Common myeloid progenitor, CD34-positive (primary cell): ENCODE measurements around the gene KCNT1.

Experiments
- CTCF ChIA-PET: fragments of 350-600 bp; sonication (Branson Sonifier 250); formaldehyde crosslinking; loops from one replicate; lab custom pipeline; 2021; ENCODE audit warnings: antibody characterized with exemption; lab: Charles Lee
- POLR2A ChIA-PET: fragments of 350-600 bp; sonication (Branson Sonifier 250); formaldehyde crosslinking; loops from one replicate; lab custom pipeline; 2021; ENCODE audit warnings: antibody characterized with exemption; lab: Charles Lee
- DNase-seq, 3 donors: peaks; one replicate each; pipeline versions ENCODE4 v3.0.0 to v3.0.0-alpha.2; 2013
- H3K27ac ChIP-seq, 2 experiments: 1 replicate in 1 of 2; 2 replicates in 1 of 2; pipeline ENCODE4 v1.7.0; 2013; ENCODE audit warnings: inconsistent platforms in 2 of 2, low read length in 2 of 2, mild to moderate bottlenecking in 2 of 2, low read depth in 1 of 2, moderate library complexity in 1 of 2; ENCODE audit not compliant: severe bottlenecking in 2 of 2, insufficient read depth in 1 of 2, poor library complexity in 1 of 2
- H3K27me3 ChIP-seq, 5 experiments: replicated peaks in 2 of 5; 1 replicate in 3 of 5; 2 replicates in 2 of 5; pipeline versions ENCODE4 v1.6.1 to v1.7.0; 2013; ENCODE audit warnings: low read length in 4 of 5, mild to moderate bottlenecking in 2 of 5, moderate library complexity in 2 of 5, inconsistent platforms in 1 of 5; ENCODE audit not compliant: insufficient read depth in 5 of 5, control insufficient read depth in 4 of 5
- H3K36me3 ChIP-seq, 4 experiments: 1 replicate in 2 of 4; 2 replicates in 2 of 4; pipeline versions ENCODE4 v1.6.1 to v1.7.0; 2013; ENCODE audit warnings: low read length in 3 of 4, control low read depth in 1 of 4, mild to moderate bottlenecking in 1 of 4; ENCODE audit not compliant: control insufficient read depth in 4 of 4, insufficient read depth in 4 of 4
- H3K4me1 ChIP-seq, 4 experiments: 1 replicate in 3 of 4; 2 replicates in 1 of 4; pipeline versions ENCODE4 v1.6.1 to v1.7.1; 2013; ENCODE audit warnings: low read length in 3 of 4, mild to moderate bottlenecking in 3 of 4, control low read depth in 1 of 4, inconsistent platforms in 1 of 4, moderate library complexity in 1 of 4; ENCODE audit not compliant: control insufficient read depth in 4 of 4, insufficient read depth in 4 of 4; ENCODE audit errors: control extremely low read depth in 1 of 4
- H3K4me3 ChIP-seq, 7 experiments: 1 replicate in 4 of 7; 2 replicates in 3 of 7; pipeline versions ENCODE4 v1.5.1 to v1.7.0; 2013; ENCODE audit warnings: mild to moderate bottlenecking in 7 of 7, low read length in 6 of 7, moderate library complexity in 6 of 7, inconsistent platforms in 2 of 7, low read depth in 2 of 7, control low read depth in 1 of 7; ENCODE audit not compliant: insufficient read depth in 4 of 7, control insufficient read depth in 1 of 7; ENCODE audit errors: extremely low read depth in 1 of 7
- H3K9me3 ChIP-seq, 5 experiments: 1 replicate in 4 of 5; 2 replicates in 1 of 5; pipeline versions ENCODE4 v1.6.1 to v1.7.1; 2013; ENCODE audit warnings: low read length in 4 of 5, mild to moderate bottlenecking in 2 of 5, inconsistent platforms in 1 of 5, low read depth in 1 of 5, moderate library complexity in 1 of 5; ENCODE audit not compliant: control insufficient read depth in 4 of 5, insufficient read depth in 2 of 5; ENCODE audit errors: control extremely low read depth in 1 of 5
- WGBS: methylation state at CpG from one replicate; pipeline ENCODE4 v1.1.5; 2013; ENCODE audit not compliant: insufficient coverage; 5-methylcytosine and 5-hydroxymethylcytosine counted together

Gene KCNT1

DNA sequence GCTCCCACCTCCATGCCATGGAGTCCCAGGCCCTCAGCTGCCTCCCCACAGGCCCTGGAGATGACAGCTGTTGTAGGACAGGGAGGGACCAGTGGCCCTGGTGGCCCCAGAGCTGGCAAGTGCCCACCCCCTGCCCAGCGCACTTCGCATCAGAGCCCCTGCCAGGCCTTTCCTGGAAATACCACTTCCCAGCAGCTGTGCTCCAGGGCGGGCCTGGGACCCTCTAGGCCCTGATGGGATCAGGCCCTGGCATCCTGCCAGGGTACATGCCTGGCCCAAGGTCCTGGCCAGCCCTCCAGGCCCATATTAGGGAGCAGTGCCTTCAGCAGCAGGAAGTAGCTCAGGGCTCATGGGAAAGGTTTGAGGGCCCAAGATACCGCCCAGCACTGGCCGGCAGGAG is 2.5 kb downstream of the KCNT1 start:
- no peak for DNase-seq
- CTCF ChIA-PET, result interaction anchor here (0.7 to 1.3 kb wide), 2 partner anchors 8 to 9 kb away, joined by 3 to 5 read pairs; no protein-coding TSS in a partner anchor
- 85% methylated on average over 5 of the region's 5 CpGs for WGBS
- POLR2A ChIA-PET, result interaction anchor here (0.6 kb wide), 1 partner anchor 533 kb away, joined by 3 read pairs; no protein-coding TSS in a partner anchor
- no peak overlapping the region for H3K27ac ChIP-seq
- H3K9me3 ChIP-seq, result no peaks in the 10 kb centered on the region
- H3K4me3 ChIP-seq, result no peak overlapping the region
- H3K36me3 ChIP-seq, result no peaks in the 10 kb centered on the region
- H3K27me3 ChIP-seq, result peaks cover 0 to 61% (median 16%) of the 10 kb centered on the region in 5 experiments
- H3K4me1 ChIP-seq, result peaks cover 0 to 8% (median 5%) of the 10 kb centered on the region in 4 experiments

DNA sequence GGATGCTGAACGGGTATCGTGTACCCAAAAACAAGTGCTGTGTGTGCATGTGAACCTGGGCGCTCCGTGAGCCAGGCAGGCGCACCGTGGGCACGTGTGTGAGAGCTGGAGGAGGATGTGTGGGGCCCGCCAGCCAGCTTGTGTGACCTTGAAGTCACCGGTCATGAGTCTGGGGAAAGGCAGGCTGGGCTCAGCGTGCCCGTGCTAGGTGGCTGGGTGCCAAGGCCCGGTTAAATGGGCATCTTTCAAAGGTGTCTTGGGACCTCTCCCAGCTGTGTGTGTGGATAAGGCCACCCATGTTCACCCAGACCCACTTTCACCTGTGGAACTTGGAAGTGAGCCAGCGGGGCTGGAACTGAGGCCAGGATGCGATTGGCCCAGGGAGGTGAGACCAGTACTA is 3.4 kb downstream of the KCNT1 start:
- CTCF ChIA-PET, result interaction anchor here (0.8 kb wide), 1 partner anchor 10 kb away, joined by 3 read pairs; no protein-coding TSS in a partner anchor
- Histone ChIP-seq H3K4me3 (no peak overlapping the region), H3K27ac (no peak overlapping the region), H3K9me3 (no peaks in the 10 kb centered on the region), H3K27me3 (peaks cover 0 to 61% (median 13%) of the 10 kb centered on the region in 5 experiments), H3K4me1 (peaks cover 0 to 8% (median 5%) of the 10 kb centered on the region in 4 experiments), H3K36me3 (no peaks in the 10 kb centered on the region)
- POLR2A ChIA-PET, result interaction anchor here (0.9 kb wide), 1 partner anchor 8 kb away, joined by 3 read pairs; no protein-coding TSS in a partner anchor
- WGBS, result 91% methylated on average over 12 of the region's 14 CpGs
- no peak for DNase-seq

DNA sequence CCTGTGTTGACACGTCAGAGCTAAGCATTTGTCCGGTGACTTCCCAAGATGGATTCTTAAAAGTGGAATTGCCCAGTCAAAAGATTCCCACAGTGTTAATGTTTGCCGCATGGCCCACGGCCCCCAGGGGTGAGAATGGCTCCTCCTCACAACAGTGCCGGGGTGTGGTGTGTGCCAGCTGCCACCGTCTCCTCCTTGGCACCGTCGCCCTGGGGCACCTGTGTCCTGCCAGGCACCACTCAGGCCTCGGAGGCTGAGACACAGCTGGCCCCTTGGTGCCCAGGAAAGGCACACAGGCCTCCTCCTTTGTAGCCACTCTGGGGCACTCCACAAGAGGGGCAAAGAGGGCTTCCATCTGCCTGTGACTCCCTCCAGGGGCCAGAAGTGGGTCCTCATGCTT is 4.3 kb downstream of the KCNT1 start:
- H3K27ac ChIP-seq, result no peak overlapping the region
- H3K4me3 ChIP-seq, result no peak overlapping the region
- H3K9me3 ChIP-seq, result no peaks in the 10 kb centered on the region
- H3K36me3 ChIP-seq, result no peaks in the 10 kb centered on the region
- POLR2A ChIA-PET, result interaction anchor here (0.9 kb wide), 1 partner anchor 9 kb away, joined by 3 read pairs; no protein-coding TSS in a partner anchor
- peaks cover 0 to 8% (median 4%) of the 10 kb centered on the region in 4 experiments for H3K4me1 ChIP-seq
- peaks cover 0 to 59% (median 9%) of the 10 kb centered on the region in 5 experiments for H3K27me3 ChIP-seq
- CTCF ChIA-PET, result no interaction called here
- 87% methylated on average over 9 of the region's 9 CpGs for WGBS
- DNase-seq, result no peak

DNA sequence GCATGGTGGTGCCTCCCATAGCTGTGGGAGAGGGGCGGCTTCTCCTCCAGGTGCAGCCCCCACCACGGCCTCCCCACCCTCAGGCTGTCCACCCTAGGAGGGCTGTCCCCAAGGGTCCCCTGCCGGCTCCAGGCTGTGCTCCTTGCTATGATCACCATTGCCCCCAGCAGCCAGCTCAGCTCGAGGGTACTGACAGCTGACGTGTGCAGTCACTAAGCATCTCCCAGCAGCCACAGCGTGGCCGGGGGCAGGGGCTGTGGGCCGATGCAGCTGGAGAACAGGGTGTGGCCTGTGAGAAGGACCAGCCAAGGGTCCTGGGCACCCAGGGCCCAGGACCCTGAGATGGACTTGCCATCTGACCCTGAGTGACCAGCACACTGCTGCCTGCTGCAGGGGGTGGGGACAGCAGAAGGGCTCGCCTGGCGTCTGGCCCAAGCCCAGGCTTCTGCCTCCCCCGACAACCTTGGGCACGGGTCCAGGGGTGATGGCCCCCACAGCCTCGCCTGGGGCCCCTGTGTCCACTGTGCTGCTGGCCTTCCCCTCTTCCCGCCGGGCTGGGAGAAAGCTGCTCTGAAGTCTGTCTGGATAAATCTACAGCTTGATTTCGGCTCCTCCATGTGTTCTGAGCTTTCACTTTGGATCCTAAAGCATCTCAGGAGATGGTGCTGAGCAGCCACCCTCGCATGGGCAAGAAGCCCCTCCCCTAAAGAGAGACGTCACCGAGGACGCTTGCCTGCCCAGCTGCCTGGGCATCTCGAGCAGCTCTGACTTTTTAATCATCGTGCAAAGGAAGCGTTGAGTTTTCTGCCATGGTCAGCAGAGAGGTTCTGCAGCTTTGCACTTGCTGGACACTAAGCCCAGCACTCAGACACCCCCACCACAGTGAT is 5.5 kb downstream of the KCNT1 start:
- ChIA-PET POLR2A (no interaction called here), CTCF (no interaction called here)
- DNase-seq, result no peak
- Histone ChIP-seq H3K4me3 (no peak overlapping the region), H3K36me3 (no peaks in the 10 kb centered on the region), H3K4me1 (no peaks in the 10 kb centered on the region), H3K27ac (no peak overlapping the region), H3K9me3 (no peaks in the 10 kb centered on the region), H3K27me3 (peaks cover 0 to 59% (median 9%) of the 10 kb centered on the region in 5 experiments)
- WGBS, result 60% methylated on average over 22 of the region's 23 CpGs

DNA sequence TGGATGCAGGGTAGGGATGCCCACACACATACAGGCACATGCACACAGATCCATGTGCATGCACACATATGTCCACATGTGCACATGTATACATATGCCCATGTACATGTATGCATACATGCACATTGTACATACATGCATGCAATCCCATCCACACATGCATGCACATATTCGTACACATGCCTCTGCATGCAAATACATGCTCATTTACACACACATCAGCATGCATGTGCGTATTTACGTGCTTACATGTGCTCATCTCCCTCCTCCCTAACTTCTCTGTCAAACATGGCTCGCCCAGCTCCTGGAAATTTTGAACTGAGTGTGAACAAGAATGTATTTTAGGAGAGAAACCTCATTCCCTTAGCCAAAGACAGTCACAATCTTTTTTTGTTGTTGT is 6.2 kb downstream of the KCNT1 start:
- H3K27me3 ChIP-seq, result peaks cover 0 to 59% (median 5%) of the 10 kb centered on the region in 5 experiments
- H3K36me3 ChIP-seq, result no peaks in the 10 kb centered on the region
- no peak for DNase-seq
- H3K9me3 ChIP-seq, result no peaks in the 10 kb centered on the region
- ChIA-PET POLR2A (no interaction called here), CTCF (no interaction called here)
- no peak overlapping the region for H3K27ac ChIP-seq
- no peaks in the 10 kb centered on the region for H3K4me1 ChIP-seq
- WGBS, result 92% methylated on average over 3 of the region's 4 CpGs
- H3K4me3 ChIP-seq, result no peak overlapping the region

DNA sequence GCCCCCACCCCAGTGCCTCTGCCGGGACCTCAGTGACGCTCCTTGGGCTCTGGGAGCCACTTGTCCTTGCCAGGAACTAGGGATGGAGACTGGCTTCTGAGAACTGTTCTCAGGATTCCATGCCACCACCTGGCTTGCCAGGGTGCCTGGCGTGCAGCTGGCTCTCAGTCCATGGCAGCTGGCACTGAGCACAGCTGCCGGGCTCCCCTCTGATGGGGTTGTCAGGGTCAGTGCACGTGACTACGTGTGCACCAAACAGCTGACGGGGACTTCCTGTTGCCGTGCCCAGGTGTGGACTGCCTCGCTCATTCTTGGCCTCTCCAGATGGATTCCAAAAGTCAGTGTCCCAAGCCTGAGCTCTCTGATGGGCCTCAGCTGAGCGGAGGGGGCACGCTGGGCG is 9.4 kb downstream of the KCNT1 start:
- Histone ChIP-seq H3K4me1 (peaks cover 0 to 8% (median 1%) of the 10 kb centered on the region in 4 experiments), H3K27me3 (peaks cover 4 to 70% (median 17%) of the 10 kb centered on the region in 5 experiments), H3K36me3 (no peaks in the 10 kb centered on the region), H3K27ac (no peak overlapping the region), H3K9me3 (no peaks in the 10 kb centered on the region), H3K4me3 (no peak overlapping the region)
- no peak for DNase-seq
- ChIA-PET CTCF (interaction anchor here (1.8 kb wide), 1 partner anchor 8 kb away, joined by 5 read pairs; no protein-coding TSS in a partner anchor), POLR2A (no interaction called here)
- 92% methylated on average over 10 of the region's 12 CpGs for WGBS

DNA sequence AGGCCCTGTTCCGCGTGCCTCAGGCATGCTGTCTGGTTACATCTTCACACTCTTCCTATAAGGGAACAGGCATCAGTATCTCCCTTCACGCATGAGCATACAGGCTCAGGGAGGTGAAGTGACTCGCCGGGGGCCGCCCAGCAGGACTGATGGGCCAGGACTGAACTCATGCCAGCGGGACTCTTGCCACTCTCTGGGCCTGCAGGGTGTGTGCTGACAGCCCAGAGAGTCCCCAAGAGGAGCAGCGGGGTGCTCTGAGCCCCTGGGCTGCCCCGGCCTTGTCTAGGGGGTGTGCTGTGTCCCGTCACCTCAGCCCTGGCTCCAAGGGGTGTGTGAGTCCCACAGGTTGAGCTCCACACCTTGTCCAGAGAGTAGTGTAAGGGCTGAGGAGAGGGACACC is 9.9 kb downstream of the KCNT1 start:
- Histone ChIP-seq H3K4me1 (peaks cover 0 to 8% (median 1%) of the 10 kb centered on the region in 4 experiments), H3K4me3 (no peak overlapping the region), H3K27me3 (peaks cover 4 to 75% (median 17%) of the 10 kb centered on the region in 5 experiments), H3K9me3 (no peaks in the 10 kb centered on the region), H3K36me3 (no peaks in the 10 kb centered on the region), H3K27ac (no peak overlapping the region)
- ChIA-PET POLR2A (no interaction called here), CTCF (interaction anchor here (1.8 kb wide), 1 partner anchor 8 kb away, joined by 5 read pairs; no protein-coding TSS in a partner anchor)
- DNase-seq, result no peak
- 83% methylated on average over 6 of the region's 10 CpGs for WGBS
